SK-N-SH (cell line): ENCODE measurements around the gene PRKG1. TPM values are rescaled to one million over a fixed set of nuclear protein-coding genes. Genes with fewer than 3 reads are reported as not detected.

Source experiments
- CTCF ChIA-PET: fragments of 300-600, 350-600 bp; formaldehyde crosslinking; extraction: SDS; loops from one replicate; lab custom pipeline; 2021; lab: Yijun Ruan, JAX
- POLR2A ChIA-PET: fragments of 350-600 bp; sonication (Branson Sonifier 250); formaldehyde crosslinking; extraction: SDS; loops from one replicate; lab custom pipeline; 2020; ENCODE audit warnings: antibody characterized with exemption, inconsistent platforms; lab: Yijun Ruan, JAX
- DNase-seq: peaks from one replicate; pipeline ENCODE4 v3.0.0; 2012
- H2AFZ ChIP-seq: fragments of 200-600 bp; sonication (generic); 2 replicates; pipeline ENCODE4 v1.8.1; 2016; ENCODE audit warnings: antibody characterized with exemption, mild to moderate bottlenecking, low read depth
- H3F3A ChIP-seq: fragments of 200-600 bp; sonication (generic); replicated peaks from 2 replicates; pipeline ENCODE3; 2016; ENCODE audit warnings: antibody characterized with exemption, mild to moderate bottlenecking; ENCODE audit not compliant: insufficient read depth
- H3K27ac ChIP-seq, 2 experiments: fragments of 200-500 bp in 1 of 2; fragments of 200-600 bp in 1 of 2; sonication (Bioruptor generic) in 1 of 2; sonication (generic), shearing (Covaris generic) in 1 of 2; 2 replicates each; pipeline versions ENCODE4 v1.5.1 to v1.6.1; 2014 to 2016; ENCODE audit warnings: low read depth in 2 of 2, inconsistent platforms in 1 of 2, low read length in 1 of 2, mild to moderate bottlenecking in 1 of 2, mixed read lengths in 1 of 2
- H3K27me3 ChIP-seq: fragments of 200-600 bp; sonication (generic), shearing (Covaris generic); 2 replicates; pipeline ENCODE4 v1.6.1; 2016; ENCODE audit warnings: mixed run types; ENCODE audit not compliant: insufficient read depth
- H3K36me3 ChIP-seq, 2 experiments: fragments of 200-500 bp in 1 of 2; fragments of 200-600 bp in 1 of 2; sonication (Bioruptor generic) in 1 of 2; sonication (generic) in 1 of 2; replicated peaks in 1 of 2; 2 replicates each; pipeline versions ENCODE3 to v1.5.1; 2014 to 2016; ENCODE audit warnings: low read length in 1 of 2, mild to moderate bottlenecking in 1 of 2; ENCODE audit not compliant: insufficient read depth in 2 of 2, control insufficient read depth in 1 of 2
- H3K4me1 ChIP-seq, 2 experiments: fragments of 200-500 bp in 1 of 2; fragments of 200-600 bp in 1 of 2; sonication (Bioruptor generic) in 1 of 2; sonication (generic), shearing (Covaris generic) in 1 of 2; 2 replicates each; pipeline versions ENCODE4 v1.5.1 to v1.6.1; 2014 to 2016; ENCODE audit warnings: low read depth in 1 of 2, low read length in 1 of 2, mixed run types in 1 of 2; ENCODE audit not compliant: insufficient read depth in 2 of 2, control insufficient read depth in 1 of 2
- H3K4me2 ChIP-seq: fragments of 200-600 bp; sonication (generic), shearing (Covaris generic); 2 replicates; pipeline ENCODE4 v1.6.1; 2017; ENCODE audit warnings: mixed run types
- H3K4me3 ChIP-seq, 2 experiments: fragments of 200-500 bp in 1 of 2; fragments of 200-600 bp in 1 of 2; sonication (Bioruptor generic) in 1 of 2; sonication (generic), shearing (Covaris generic) in 1 of 2; 2 replicates each; pipeline versions ENCODE4 v1.5.1 to v1.8.1; 2014 to 2016; ENCODE audit warnings: low read depth in 2 of 2, inconsistent platforms in 1 of 2, low read length in 1 of 2, mild to moderate bottlenecking in 1 of 2, mixed read lengths in 1 of 2, moderate library complexity in 1 of 2
- H3K79me2 ChIP-seq: fragments of 200-600 bp; sonication (generic); 2 replicates; pipeline ENCODE4 v1.8.1; 2017; ENCODE audit warnings: mild to moderate bottlenecking; ENCODE audit not compliant: insufficient read depth
- H3K9ac ChIP-seq: fragments of 200-600 bp; sonication (generic); 2 replicates; pipeline ENCODE4 v1.6.1; 2017; ENCODE audit warnings: mixed run types
- H3K9me2 ChIP-seq: fragments of 200-600 bp; sonication (generic); 2 replicates; pipeline ENCODE4 v1.6.1; 2017; ENCODE audit warnings: mixed run types
- H3K9me3 ChIP-seq: fragments of 200-600 bp; sonication (generic); 2 replicates; pipeline ENCODE4 v1.6.1; 2017; ENCODE audit warnings: mixed run types, mild to moderate bottlenecking, moderate library complexity
- H4K20me1 ChIP-seq: fragments of 200-600 bp; sonication (generic); 2 replicates; pipeline ENCODE4 v1.6.1; 2017; ENCODE audit warnings: mild to moderate bottlenecking, mixed run types; ENCODE audit not compliant: insufficient read depth
- ELF1 ChIP-seq: IDR thresholded peaks from 2 replicates; pipeline ENCODE4 v1.4.0; 2012
- EP300 ChIP-seq, 2 experiments: IDR thresholded peaks; 2 replicates each; pipeline versions ENCODE4 v1.4.0 to v1.6.1; 2012; ENCODE audit warnings: borderline replicate concordance in 1 of 2, low read depth in 1 of 2, low read length in 1 of 2
- EZH2phosphoT487 ChIP-seq: fragments of 200-600 bp; sonication (generic); IDR thresholded peaks from 2 replicates; pipeline ENCODE4 v1.6.1; 2017; ENCODE audit warnings: low read depth, mixed run types, mild to moderate bottlenecking, antibody characterized with exemption, moderate library complexity, borderline replicate concordance
- FOSL2 ChIP-seq: IDR thresholded peaks from 2 replicates; pipeline ENCODE4 v1.4.0; 2012; ENCODE audit warnings: low read depth, mild to moderate bottlenecking, moderate library complexity, borderline replicate concordance
- FOXJ3 ChIP-seq: sonication (generic); formaldehyde crosslinking; IDR thresholded peaks from 2 replicates; pipeline ENCODE4 v1.5.1; 2020; ENCODE audit warnings: mild to moderate bottlenecking, missing genetic modification reagents
- GABPA ChIP-seq: IDR thresholded peaks from 2 replicates; pipeline ENCODE4 v1.4.0; 2012; ENCODE audit warnings: low read depth, mild to moderate bottlenecking
- GATA2 ChIP-seq: sonication (generic); formaldehyde crosslinking; IDR thresholded peaks from 2 replicates; pipeline ENCODE4 v1.5.0; 2020; ENCODE audit warnings: mild to moderate bottlenecking, missing genetic modification reagents
- JUND ChIP-seq: IDR thresholded peaks from 2 replicates; pipeline ENCODE4 v1.4.0; 2012
- MXI1 ChIP-seq: IDR thresholded peaks from 2 replicates; pipeline ENCODE4 v1.6.1; 2012; ENCODE audit warnings: mild to moderate bottlenecking, low read depth, low read length, improper control_type of control experiment
- NRF1 ChIP-seq: IDR thresholded peaks from 2 replicates; pipeline ENCODE4 v1.6.1; 2012; ENCODE audit warnings: low read depth, mild to moderate bottlenecking, low read length
- POLR2AphosphoS5 ChIP-seq: IDR thresholded peaks from 2 replicates; pipeline ENCODE4 v1.6.1; 2012; ENCODE audit warnings: low read depth, low read length
- RAD21 ChIP-seq: IDR thresholded peaks from 2 replicates; pipeline ENCODE4 v1.6.1; 2012; ENCODE audit warnings: mild to moderate bottlenecking, low read length
- RCOR1 ChIP-seq: fragments of 150-350 bp; IDR thresholded peaks from 2 replicates; pipeline ENCODE4 v1.6.1; 2017; ENCODE audit warnings: antibody characterized with exemption, low read length
- RFX5 ChIP-seq: IDR thresholded peaks from 2 replicates; pipeline ENCODE4 v1.6.1; 2012; ENCODE audit warnings: mild to moderate bottlenecking, improper control_type of control experiment, low read length
- RXRA ChIP-seq: IDR thresholded peaks from 2 replicates; pipeline ENCODE4 v1.4.0; 2012; ENCODE audit warnings: low read depth, mild to moderate bottlenecking, borderline replicate concordance
- SIN3A ChIP-seq: IDR thresholded peaks from 2 replicates; pipeline ENCODE4 v1.6.1; 2012; ENCODE audit warnings: low read depth, mild to moderate bottlenecking, low read length, moderate library complexity, borderline replicate concordance
- SMC3 ChIP-seq: IDR thresholded peaks from 2 replicates; pipeline ENCODE4 v1.6.1; 2012; ENCODE audit warnings: low read depth, low read length, improper control_type of control experiment
- TAF1 ChIP-seq: IDR thresholded peaks from 2 replicates; pipeline ENCODE4 v1.6.1; 2012; ENCODE audit warnings: low read depth, mild to moderate bottlenecking, low read length, moderate library complexity, borderline replicate concordance
- TCF12 ChIP-seq: IDR thresholded peaks from 2 replicates; pipeline ENCODE4 v1.4.0; 2012
- WGBS: methylation state at CpG from one replicate; pipeline ENCODE4 v1.1.6; 2017; ENCODE audit warnings: low lambda C conversion rate; 5-methylcytosine and 5-hydroxymethylcytosine counted together
- polyA plus RNA-seq, 3 experiments: library from polyadenylated mRNA; depleted of rRNA; stranded (reverse); fragments of >200 nt; gene quantifications; 2 replicates each; pipeline ENCODE4 v1.2.3, GENCODE V29; 2012
- TF ChIP-seq, protein P1 (sequence below): IDR thresholded peaks from 2 replicates; pipeline ENCODE4 v1.4.0; 2012; ENCODE audit warnings: low read depth, borderline replicate concordance
- TF ChIP-seq, protein P2 (sequence below): fragments of 150-350 bp; IDR thresholded peaks from 2 replicates; pipeline ENCODE4 v1.6.1; 2017; ENCODE audit warnings: antibody characterized with exemption, low read length, low read depth, borderline replicate concordance
- TF ChIP-seq, protein P3 (sequence below): IDR thresholded peaks from 2 replicates; pipeline ENCODE4 v1.4.0; 2012; ENCODE audit warnings: low read depth, borderline replicate concordance

Gene PRKG1
- polyA plus RNA-seq, 1 of the 3 experiments (the other 2 are of a cell fraction): 4.1 TPM

DNA sequence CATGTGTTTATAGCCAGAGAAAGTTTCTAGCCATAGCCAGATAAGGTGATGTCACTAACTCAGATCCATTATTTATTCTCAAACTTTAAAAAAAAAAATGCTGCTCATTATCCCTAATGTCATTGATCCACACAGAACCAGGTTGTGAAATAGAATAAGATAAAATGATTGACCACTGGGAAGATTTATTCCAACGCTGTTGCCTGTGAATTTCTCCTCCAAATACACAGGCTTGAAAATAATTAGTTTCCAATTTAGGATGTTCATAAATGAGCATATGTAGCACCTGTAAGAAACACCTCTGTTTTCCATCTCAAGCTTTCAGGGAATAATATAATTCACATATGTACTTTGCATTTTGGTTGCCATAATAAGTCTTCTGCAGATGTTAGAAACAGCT, 956.7 kb downstream of the PRKG1 start (continued):
- TF ChIP-seq POLR2AphosphoS5 (no peak), JUND (no peak)
- TF ChIP-seq, protein P1, sequence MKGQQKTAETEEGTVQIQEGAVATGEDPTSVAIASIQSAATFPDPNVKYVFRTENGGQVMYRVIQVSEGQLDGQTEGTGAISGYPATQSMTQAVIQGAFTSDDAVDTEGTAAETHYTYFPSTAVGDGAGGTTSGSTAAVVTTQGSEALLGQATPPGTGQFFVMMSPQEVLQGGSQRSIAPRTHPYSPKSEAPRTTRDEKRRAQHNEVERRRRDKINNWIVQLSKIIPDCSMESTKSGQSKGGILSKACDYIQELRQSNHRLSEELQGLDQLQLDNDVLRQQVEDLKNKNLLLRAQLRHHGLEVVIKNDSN: no peak

DNA sequence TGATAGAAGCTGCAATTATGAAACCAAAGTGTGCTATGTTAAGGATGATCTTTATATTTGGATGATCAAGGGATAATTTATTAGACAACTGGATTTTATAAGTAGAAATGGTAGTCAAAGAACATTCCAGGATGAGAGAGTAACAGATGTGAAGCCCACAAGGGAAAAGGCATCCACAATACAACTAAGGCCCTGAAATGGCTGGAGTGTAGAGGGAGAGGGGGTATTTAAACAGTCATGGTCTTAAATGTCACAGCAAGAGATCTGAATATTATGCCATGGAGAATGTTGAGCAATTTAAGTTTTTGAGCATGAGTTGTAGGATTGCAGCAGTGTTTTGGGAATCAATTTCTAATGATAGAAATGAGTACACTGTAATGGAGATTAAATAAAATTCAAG, 957.5 kb downstream of the PRKG1 start:
- DNase-seq: no peak
- Histone ChIP-seq H3K4me3 (no peak overlapping the region), H3K36me3 (no peaks in the 10 kb centered on the region), H3K79me2 (no peaks in the 10 kb centered on the region), H2AFZ (no peak overlapping the region), H3K4me2 (no peak overlapping the region), H4K20me1 (no peaks in the 10 kb centered on the region), H3K9me2 (no peaks in the 10 kb centered on the region), H3K4me1 (no peaks in the 10 kb centered on the region; a peak in 1 of 4 replicates), H3K9me3 (no peaks in the 10 kb centered on the region), H3K27ac (no peak overlapping the region), H3K9ac (no peak overlapping the region)
- POLR2A ChIA-PET: no interaction called here
- CTCF ChIA-PET: no interaction called here
- no peak for TF ChIP-seq FOSL2
- no peak for TF ChIP-seq TAF1
- TF ChIP-seq MXI1: no peak
- TF ChIP-seq RFX5: no peak
- no peak for TF ChIP-seq GATA2 (CRISPR knock-in tag)
- no peak for TF ChIP-seq SMC3
- TF ChIP-seq FOXJ3 (CRISPR knock-in tag): no peak
- no peak for TF ChIP-seq POLR2AphosphoS5
- TF ChIP-seq, all 33 proteins: peak for 0
- Histone ChIP-seq H3F3A (no peaks in the 10 kb centered on the region), H3K27me3 (no peaks in the 10 kb centered on the region)

DNA sequence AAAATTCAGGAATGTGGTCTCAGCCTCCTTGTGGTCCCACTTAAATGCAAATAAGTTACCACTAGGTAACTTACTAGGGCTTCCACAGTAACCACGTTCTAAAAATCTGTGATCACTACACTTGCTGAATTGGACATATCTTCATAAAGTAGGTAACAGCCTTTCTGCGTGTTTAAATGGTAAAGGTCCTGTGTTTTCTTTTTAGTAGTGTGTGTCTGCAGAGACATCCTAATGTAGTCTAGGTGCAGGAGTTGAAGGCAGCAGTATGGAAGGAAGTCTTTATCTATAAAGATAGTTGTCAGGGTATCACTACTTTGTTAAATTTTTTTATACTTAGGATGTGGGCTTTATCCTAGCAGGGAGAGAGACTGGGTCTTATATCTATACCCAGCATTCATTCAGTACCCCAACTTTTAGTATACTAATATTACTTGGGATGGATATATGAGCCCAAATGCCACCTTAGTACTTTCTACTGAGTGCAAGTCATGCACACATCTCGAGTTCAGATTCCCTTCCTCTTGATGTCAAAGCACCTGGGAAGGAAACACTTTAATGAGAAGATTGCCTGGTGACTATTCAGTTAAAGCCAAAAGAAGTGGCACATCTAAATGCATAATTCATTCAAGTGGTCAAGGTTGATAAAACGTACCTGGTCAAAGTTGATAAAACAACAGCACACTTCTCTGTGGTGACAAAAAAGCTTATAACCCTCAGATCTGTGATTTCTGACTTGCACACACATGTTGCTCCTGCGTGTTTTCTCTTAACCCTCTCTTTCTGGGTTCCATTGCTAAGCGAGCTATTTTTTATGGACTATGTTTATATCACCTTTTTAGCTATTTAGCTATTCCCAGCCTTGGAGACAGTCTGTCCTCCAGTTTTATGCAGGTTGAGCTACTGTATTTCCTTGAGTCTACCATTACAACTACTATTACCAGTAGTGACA, 958.7 kb downstream of the PRKG1 start:
- H3K4me2 ChIP-seq: no peak overlapping the region
- no peak overlapping the region for H2AFZ ChIP-seq
- no peaks in the 10 kb centered on the region for H3K36me3 ChIP-seq
- H3K27ac ChIP-seq: no peak overlapping the region
- no peaks in the 10 kb centered on the region for H4K20me1 ChIP-seq
- H3K27me3 ChIP-seq: no peaks in the 10 kb centered on the region
- H3F3A ChIP-seq: no peaks in the 10 kb centered on the region
- no peak overlapping the region for H3K9ac ChIP-seq
- 59% methylated on average over 6 of the region's 6 CpGs for WGBS
- no peak overlapping the region for H3K4me3 ChIP-seq
- no peaks in the 10 kb centered on the region for H3K79me2 ChIP-seq
- no peaks in the 10 kb centered on the region; a peak in 1 of 4 replicates for H3K4me1 ChIP-seq
- H3K9me3 ChIP-seq: no peaks in the 10 kb centered on the region
- ChIA-PET POLR2A (no interaction called here), CTCF (no interaction called here)
- H3K9me2 ChIP-seq: no peaks in the 10 kb centered on the region
- no peak for DNase-seq
- TF ChIP-seq POLR2AphosphoS5 (no peak), MXI1 (no peak), EP300 (IDR thresholded peaks at IDR 0.05; ENCODE audit: borderline replicate concordance in 1 of 2, low read depth in 1 of 2, low read length in 1 of 2) (no peak), NRF1 (no peak), RXRA (no peak), GABPA (no peak), ELF1 (no peak), SIN3A (no peak), RFX5 (no peak), RCOR1 (no peak), TCF12 (no peak), EZH2phosphoT487 (no peak), RAD21 (no peak)
- TF ChIP-seq, protein P2, sequence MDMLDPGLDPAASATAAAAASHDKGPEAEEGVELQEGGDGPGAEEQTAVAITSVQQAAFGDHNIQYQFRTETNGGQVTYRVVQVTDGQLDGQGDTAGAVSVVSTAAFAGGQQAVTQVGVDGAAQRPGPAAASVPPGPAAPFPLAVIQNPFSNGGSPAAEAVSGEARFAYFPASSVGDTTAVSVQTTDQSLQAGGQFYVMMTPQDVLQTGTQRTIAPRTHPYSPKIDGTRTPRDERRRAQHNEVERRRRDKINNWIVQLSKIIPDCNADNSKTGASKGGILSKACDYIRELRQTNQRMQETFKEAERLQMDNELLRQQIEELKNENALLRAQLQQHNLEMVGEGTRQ: no peak
- TF ChIP-seq, protein P1: no peak
- TF ChIP-seq, protein P3, sequence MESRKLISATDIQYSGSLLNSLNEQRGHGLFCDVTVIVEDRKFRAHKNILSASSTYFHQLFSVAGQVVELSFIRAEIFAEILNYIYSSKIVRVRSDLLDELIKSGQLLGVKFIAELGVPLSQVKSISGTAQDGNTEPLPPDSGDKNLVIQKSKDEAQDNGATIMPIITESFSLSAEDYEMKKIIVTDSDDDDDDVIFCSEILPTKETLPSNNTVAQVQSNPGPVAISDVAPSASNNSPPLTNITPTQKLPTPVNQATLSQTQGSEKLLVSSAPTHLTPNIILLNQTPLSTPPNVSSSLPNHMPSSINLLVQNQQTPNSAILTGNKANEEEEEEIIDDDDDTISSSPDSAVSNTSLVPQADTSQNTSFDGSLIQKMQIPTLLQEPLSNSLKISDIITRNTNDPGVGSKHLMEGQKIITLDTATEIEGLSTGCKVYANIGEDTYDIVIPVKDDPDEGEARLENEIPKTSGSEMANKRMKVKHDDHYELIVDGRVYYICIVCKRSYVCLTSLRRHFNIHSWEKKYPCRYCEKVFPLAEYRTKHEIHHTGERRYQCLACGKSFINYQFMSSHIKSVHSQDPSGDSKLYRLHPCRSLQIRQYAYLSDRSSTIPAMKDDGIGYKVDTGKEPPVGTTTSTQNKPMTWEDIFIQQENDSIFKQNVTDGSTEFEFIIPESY: no peak
